GM19035 (cell line): ENCODE measurements around the gene INSC.
A peak's percentile ranks its signal among the peaks of the same experiment; 100 is the strongest.

ENCODE experiments used
- ATAC-seq: cut with Tn5 transposase; IDR thresholded peaks from one replicate; pipeline ENCODE4 v1.9.1; 2021; ENCODE audit not compliant: unreplicated experiment

The INSC gene

GRCh38 chr11:15146271-15147003 lies 31.7 kb downstream of the INSC start:
- no peak for ATAC-seq

- no peak for ATAC-seq
Measured at GRCh38 chr11:15148169-15148568, 33.4 kb downstream of the INSC start.

DNA sequence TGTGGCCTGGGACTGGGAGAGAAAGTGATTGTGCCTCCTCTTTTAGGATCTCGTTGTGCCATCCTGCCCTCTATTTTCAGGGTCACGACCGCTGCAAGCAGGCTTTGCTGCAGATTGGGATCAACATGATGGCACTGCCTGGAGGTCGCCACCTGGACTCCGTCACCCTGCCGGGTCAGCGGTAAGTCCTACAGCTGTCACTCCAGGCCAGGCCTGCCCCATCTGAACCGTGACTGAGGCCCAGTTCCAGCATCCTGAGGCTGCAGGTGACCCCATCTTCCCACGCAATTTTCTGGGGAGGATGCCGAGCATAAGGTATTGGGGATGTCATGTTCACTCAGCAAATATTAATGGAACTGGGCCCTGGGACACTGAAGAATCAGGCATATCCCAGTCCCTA lies 34.3 kb downstream of the INSC start:
- ATAC-seq = no peak

GRCh38 chr11:15150507-15150906 lies 35.8 kb downstream of the INSC start:
- ATAC-seq = no peak

DNA sequence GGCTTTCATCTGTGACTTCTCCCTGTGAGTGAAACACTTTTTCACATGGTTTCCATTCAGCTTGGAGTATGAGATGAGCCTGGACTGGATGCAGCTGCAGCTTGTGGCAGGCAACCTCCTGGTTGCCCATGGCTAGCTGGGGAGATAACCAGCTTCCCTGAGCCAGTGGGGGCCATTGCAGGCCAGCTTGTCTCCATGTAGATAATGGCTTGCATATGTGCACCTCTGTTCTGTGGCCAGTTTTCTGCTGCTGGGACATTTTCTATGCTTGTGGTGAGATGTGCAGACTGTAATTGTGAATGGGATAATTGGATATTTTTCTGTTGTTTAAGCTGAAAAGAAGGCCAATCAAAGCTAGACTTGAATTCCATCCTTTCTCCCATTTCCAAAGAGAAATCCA lies 38.5 kb downstream of the INSC start:
- no peak for ATAC-seq

- ATAC-seq = no peak
Measured at GRCh38 chr11:15157181-15157580, 42.5 kb downstream of the INSC start.

GRCh38 chr11:15157606-15158137 lies 42.9 kb downstream of the INSC start:
- no peak for ATAC-seq

GRCh38 chr11:15158351-15159015 lies 43.8 kb downstream of the INSC start:
- no peak for ATAC-seq

- ATAC-seq = peak; percentile 82
Measured at GRCh38 chr11:15159085-15159484, 44.4 kb downstream of the INSC start.

GRCh38 chr11:15161790-15162189 lies 47.1 kb downstream of the INSC start:
- no peak for ATAC-seq

GRCh38 chr11:15163136-15163535 lies 48.4 kb downstream of the INSC start:
- ATAC-seq = no peak

- no peak for ATAC-seq
Measured at GRCh38 chr11:15166204-15166603, 51.5 kb downstream of the INSC start.

DNA sequence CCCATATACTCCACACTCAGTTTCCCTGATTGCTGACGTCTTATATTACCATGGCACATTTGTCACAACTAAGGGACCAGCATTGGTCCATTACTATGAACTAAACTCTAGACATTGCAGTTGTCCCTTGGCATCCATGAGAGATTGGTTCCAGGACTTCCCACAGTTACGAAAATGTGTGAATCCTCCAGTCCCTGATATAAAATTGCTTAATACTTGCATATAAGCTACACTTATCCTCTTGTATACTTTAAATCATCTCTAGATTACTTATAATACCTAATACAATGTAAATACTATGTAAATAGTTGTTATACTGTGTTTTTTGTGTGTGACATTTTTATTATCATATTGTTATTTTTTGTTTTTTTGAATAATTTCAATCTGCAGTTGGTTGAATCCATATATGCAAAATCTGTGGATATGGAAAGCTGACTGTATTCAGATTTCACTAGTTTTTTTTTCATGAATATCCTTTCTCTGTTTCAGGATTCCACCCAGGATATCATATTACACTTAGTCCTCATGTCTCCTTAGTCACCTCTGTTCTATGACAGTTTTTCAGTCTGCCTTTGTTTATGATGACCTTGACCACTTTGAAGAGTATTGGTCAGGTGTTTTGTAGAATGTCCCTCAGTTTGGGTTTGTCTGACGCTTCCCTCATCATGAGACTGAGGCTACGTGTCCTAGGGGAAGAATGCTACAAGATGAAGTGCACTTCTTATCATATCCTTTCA lies 55.3 kb downstream of the INSC start:
- ATAC-seq = no peak

- ATAC-seq = no peak
Measured at GRCh38 chr11:15170698-15171097, 56.0 kb downstream of the INSC start.

GRCh38 chr11:15171956-15172355 lies 57.2 kb downstream of the INSC start:
- no peak for ATAC-seq

DNA sequence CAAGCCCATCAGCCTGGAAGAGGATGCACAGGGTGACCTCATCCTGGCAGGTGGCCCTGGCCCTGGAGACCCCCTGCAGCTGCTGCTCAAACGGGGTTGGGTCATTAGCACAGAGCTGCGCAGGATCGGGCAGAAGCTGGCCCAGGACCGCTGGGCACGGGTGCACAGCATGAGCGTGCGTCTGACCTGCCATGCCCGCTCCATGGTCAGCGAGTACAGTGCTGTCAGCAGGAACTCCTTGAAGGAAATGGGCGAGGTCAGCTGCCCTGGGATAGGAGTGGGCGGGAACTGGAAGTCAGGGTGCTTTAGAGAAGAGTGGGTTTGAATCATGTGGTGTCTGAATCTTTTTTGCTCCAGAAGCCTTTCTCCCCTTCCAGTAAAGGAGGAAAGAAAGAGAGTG lies 61.1 kb downstream of the INSC start:
- no peak for ATAC-seq

DNA sequence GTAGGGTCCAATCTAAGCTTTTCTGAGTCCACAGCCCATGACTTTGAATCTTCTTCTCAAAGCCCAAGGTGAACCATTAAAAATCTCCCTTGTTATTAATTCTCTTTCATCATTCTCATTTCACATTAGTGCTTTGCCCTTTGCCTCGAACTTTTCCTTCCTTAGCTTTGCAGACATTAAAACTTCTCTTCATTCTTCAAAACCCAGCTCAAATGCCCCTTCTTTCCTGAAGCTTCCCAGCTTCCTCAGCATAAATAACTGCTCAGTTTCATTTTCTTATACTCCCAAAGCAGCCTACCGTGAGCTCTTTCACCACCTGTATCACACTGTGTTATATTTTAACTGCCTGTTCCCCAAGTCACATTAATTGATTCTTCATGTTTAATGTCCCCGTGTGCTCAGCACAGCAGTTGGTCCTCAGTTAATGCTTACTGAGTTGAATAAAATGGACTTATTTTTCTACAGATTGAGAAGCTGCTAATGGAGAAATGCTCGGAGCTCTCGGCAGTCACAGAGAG lies 62.0 kb downstream of the INSC start:
- ATAC-seq = no peak

DNA sequence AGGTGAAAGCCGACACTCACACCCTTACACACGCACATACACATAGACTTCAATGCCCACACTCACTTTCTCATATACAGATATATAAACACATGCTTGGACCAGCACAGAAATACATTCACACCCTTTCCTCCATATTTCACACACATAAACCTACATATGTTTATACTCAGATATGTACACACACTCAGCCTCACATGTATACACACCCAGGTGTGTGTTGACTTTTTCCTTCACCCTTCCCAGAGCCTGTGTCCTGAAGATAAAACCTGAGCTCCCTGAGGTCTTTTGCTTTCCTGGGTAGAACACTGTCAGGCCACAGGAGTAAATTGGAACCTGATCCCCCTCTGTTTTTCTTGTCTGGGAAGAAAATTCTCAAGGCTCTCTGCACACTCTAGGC lies 62.8 kb downstream of the INSC start:
- no peak for ATAC-seq

DNA sequence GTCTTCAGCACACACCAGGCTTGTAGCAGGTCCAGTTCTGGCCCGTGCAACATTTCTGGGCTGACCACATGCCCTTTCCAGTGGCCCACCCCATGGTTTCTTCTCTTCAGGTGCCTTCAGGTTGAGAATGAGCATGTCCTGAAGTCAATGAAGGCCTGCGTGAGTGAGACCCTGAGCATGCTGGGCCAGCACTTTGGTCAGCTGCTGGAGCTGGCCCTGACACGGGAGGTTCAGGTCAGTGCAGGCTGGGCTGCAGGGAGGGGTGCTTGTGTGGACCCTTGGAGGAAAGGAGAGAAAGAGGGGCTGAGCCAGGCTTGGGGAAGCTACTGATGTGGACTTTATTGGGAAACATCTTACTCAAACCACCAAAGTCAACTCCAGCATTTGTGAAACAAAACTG lies 63.5 kb downstream of the INSC start:
- ATAC-seq = no peak

GRCh38 chr11:15179167-15179566 lies 64.4 kb downstream of the INSC start:
- no peak for ATAC-seq

DNA sequence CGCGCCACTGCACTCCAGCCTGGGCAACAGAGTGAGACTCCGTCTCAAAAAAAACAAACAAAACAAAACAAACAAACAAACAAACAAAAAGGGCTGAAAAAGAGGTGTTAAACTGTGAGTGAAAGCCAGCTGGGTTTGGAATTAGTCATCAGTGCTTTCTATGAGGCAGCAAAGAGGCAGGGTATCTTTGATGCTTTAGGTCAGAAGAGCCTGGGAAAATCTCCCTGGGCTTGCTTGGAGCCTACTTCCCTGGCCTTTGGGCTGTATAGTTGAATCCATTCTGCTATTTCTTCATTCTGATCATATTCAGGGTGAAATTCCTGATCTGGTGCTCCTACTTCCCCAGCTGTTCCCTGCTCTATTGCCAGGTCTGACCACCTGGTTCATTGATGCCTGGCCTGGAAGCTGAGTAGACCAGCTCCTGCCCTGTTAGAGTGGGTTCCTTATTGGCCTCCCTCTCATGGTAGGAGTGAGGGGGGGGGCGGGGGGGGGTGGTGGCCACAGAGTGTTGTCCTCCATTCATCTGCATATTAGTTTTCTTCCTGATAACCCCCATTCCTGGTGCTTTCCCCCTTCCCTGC lies 65.6 kb downstream of the INSC start:
- ATAC-seq = peak; percentile 83
